ENCODE measurements around the gene ZNF789. TPM values are rescaled to one million over a fixed set of nuclear protein-coding genes. Genes with fewer than 3 reads are reported as not detected.

The ZNF789 gene
- total RNA-seq, 1 donor from 2014 or later: 27.2 TPM

DNA sequence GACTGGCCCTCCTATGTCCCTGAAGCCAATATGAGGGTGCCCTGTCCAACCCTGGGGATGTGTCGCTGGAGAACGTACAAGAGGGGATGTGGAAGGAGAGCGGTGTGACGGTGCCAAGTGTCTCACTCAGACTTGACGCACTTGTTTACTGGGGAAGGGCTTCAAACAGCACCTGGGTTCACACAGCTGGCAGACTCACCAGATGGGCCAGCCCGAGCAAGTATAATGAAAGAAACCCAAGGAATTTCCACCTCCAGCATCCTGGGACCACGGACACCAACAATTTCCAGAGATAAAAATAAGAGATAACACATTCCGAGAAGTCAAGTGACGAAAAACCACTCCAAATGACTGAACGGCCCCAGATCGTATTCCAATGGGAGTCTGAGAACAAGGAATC lies 12.0 kb upstream of the ZNF789 start:
- Mint-ChIP-seq H3K9me3 (no peaks in the 10 kb centered on the region), H3K4me3 (no peak overlapping the region), H3K27me3 (ENCODE audit: low read depth) (no peaks in the 10 kb centered on the region), H3K36me3 (peaks cover 27% of the 10 kb centered on the region), H3K4me1 (peaks cover 12% of the 10 kb centered on the region), H3K27ac (no peak overlapping the region)
- TF ChIP-seq, protein P1, sequence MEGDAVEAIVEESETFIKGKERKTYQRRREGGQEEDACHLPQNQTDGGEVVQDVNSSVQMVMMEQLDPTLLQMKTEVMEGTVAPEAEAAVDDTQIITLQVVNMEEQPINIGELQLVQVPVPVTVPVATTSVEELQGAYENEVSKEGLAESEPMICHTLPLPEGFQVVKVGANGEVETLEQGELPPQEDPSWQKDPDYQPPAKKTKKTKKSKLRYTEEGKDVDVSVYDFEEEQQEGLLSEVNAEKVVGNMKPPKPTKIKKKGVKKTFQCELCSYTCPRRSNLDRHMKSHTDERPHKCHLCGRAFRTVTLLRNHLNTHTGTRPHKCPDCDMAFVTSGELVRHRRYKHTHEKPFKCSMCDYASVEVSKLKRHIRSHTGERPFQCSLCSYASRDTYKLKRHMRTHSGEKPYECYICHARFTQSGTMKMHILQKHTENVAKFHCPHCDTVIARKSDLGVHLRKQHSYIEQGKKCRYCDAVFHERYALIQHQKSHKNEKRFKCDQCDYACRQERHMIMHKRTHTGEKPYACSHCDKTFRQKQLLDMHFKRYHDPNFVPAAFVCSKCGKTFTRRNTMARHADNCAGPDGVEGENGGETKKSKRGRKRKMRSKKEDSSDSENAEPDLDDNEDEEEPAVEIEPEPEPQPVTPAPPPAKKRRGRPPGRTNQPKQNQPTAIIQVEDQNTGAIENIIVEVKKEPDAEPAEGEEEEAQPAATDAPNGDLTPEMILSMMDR (IDR thresholded peaks at IDR 0.05; ENCODE audit: unreplicated experiment): no peak
- DNase-seq (ENCODE audit: low spot score in 2 of 2, unreplicated experiment in 2 of 2): no peak

DNA sequence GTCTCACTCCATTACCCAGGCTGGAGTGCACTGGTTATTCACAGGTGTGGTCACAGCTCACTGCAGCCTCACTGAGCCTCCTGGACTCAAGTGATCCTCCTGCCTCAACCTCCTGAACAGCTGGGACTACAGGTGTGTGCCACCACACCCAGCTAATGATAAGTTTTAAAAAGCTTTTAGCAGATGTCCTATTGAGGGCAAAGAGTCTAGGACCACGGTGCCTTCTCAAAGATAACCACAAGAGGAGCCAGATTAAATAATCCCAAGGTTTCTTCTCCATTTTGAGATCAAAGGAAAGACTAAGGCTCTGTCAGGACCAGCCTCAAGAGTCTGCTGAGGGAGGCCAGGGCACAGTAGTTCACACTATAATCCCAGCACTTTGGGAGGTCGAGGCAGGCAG lies 11.5 kb upstream of the ZNF789 start:
- no peaks in the 10 kb centered on the region for H3K9me3 Mint-ChIP-seq
- H3K27me3 Mint-ChIP-seq (ENCODE audit: low read depth): no peaks in the 10 kb centered on the region
- peaks cover 15% of the 10 kb centered on the region for H3K4me1 Mint-ChIP-seq
- no peak for DNase-seq (ENCODE audit: low spot score in 2 of 2, unreplicated experiment in 2 of 2)
- H3K27ac Mint-ChIP-seq: no peak overlapping the region
- no peak overlapping the region for H3K4me3 Mint-ChIP-seq
- TF ChIP-seq, protein P1 (IDR thresholded peaks at IDR 0.05; ENCODE audit: unreplicated experiment): no peak
- peaks cover 27% of the 10 kb centered on the region for H3K36me3 Mint-ChIP-seq

DNA sequence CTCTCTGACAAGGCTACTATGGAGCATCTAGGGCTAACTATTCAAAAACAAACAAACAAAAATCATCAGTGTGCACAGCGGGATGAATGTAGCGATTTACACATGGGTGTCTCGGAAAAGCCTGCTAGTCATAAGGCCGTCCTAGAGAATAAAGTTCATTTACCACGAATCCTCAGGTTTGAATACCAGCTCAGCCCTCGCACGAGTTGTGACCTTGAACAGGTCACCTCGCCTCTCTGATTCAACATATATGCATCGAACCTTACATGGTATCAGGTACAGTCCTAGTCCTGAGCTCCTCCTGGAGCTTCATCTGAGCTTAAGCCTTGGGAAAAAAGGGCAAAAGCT lies 7.3 kb upstream of the ZNF789 start:
- Mint-ChIP-seq H3K4me1 (peaks cover 15% of the 10 kb centered on the region), H3K27me3 (ENCODE audit: low read depth) (peaks cover 12% of the 10 kb centered on the region), H3K4me3 (peak overlapping the region; percentile 88), H3K27ac (peak overlapping the region; percentile 86), H3K36me3 (peaks cover 16% of the 10 kb centered on the region), H3K9me3 (no peaks in the 10 kb centered on the region)
- DNase-seq (ENCODE audit: low spot score in 2 of 2, unreplicated experiment in 2 of 2): no peak
- TF ChIP-seq, protein P1 (IDR thresholded peaks at IDR 0.05; ENCODE audit: unreplicated experiment): no peak

DNA sequence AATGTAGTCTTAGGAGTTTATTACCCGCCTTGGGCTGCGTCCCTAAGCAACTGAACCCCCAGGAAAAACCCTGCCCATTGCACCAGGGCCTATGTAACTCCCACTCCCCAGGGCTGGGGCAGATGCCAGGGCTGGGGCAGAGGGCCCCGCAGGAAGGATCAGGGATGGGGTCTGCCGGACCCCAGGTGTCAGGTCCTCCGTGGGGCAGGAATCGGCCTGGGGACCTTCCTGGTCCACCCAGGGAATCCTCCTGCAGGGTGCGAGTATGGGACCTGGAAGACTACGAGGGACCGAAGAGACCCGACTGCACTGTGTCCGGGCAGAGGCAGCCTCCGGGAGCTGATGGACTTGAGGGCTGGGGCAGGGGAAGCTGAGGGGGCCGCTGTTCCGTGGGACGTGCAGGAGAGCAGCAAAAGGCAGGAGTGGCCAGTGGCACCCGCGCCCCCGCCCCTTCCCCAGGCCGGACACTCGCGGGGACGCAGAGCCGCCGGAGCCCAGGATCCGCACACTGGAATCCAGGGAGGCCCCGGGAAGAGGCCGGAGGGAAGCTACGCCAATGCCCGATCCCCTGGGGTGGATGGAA lies 4.3 kb upstream of the ZNF789 start:
- peaks cover 23% of the 10 kb centered on the region for H3K4me1 Mint-ChIP-seq
- peaks cover 7% of the 10 kb centered on the region for H3K36me3 Mint-ChIP-seq
- H3K4me3 Mint-ChIP-seq: no peak overlapping the region

DNA sequence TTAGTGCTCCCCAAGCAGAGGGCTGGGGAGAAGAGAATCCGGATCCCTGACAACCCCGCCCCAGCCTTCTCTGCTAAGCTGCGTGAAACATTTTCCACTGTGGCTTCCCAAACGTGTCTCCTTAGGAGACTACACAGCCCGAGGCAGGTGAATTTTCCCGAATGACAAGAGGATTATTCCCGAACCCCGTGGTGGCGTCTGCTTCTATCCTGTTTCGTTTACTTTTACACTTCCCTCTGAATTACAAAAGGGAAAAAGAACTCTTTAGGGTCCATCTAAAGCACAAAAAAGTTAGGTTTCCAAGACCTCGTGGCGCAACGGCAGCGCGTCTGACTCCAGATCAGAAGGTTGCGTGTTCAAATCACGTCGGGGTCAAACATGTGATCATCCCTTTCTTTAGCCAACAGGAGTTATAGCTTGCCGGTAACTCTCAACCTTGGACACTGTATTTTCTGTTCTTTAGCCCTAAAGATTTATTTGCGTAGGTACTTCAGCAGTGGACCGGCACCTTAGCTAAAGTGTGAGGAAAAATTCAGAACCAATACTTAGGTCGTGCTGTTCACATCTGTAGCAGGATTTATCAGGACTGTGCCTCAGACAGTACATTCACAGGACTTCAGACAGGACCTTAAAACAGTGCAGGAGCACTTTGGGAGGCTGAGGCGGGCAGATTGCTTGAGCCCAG lies 3.2 kb upstream of the ZNF789 start:
- no peak for DNase-seq (ENCODE audit: low spot score in 2 of 2, unreplicated experiment in 2 of 2)
- H3K4me1 Mint-ChIP-seq: peaks cover 19% of the 10 kb centered on the region
- TF ChIP-seq, protein P1 (IDR thresholded peaks at IDR 0.05; ENCODE audit: unreplicated experiment): no peak
- H3K4me3 Mint-ChIP-seq: no peak overlapping the region
- no peaks in the 10 kb centered on the region for H3K9me3 Mint-ChIP-seq
- no peak overlapping the region for H3K27ac Mint-ChIP-seq
- H3K36me3 Mint-ChIP-seq: peaks cover 2% of the 10 kb centered on the region
- H3K27me3 Mint-ChIP-seq (ENCODE audit: low read depth): peaks cover 17% of the 10 kb centered on the region

More for the DNA sequence above, 4.3 kb upstream of the ZNF789 start:
- DNase-seq (ENCODE audit: low spot score in 2 of 2, unreplicated experiment in 2 of 2): no peak
- peaks cover 17% of the 10 kb centered on the region for H3K27me3 Mint-ChIP-seq (ENCODE audit: low read depth)
- TF ChIP-seq, protein P1 (IDR thresholded peaks at IDR 0.05; ENCODE audit: unreplicated experiment): no peak
- H3K9me3 Mint-ChIP-seq: no peaks in the 10 kb centered on the region
- no peak overlapping the region for H3K27ac Mint-ChIP-seq
